Mesothelial cell of epicardium (in vitro differentiated cells): ENCODE measurements around the gene OR10J1. TPM values are rescaled to one million over a fixed set of nuclear protein-coding genes. Genes with fewer than 3 reads are reported as not detected.

Source experiments
- DNase-seq, 2 experiments: peaks; one replicate each; pipeline ENCODE4 v3.0.0; 2021; ENCODE audit warnings: low spot score in 2 of 2; ENCODE audit not compliant: unreplicated experiment in 2 of 2
- H3K27ac Mint-ChIP-seq: 2 replicates; pipeline ENCODE4 v1.8.0; 2021; ENCODE audit warnings: mixed read lengths
- H3K27me3 Mint-ChIP-seq: 2 replicates; pipeline ENCODE4 v1.8.0; 2021; ENCODE audit warnings: low read depth, mixed read lengths
- H3K36me3 Mint-ChIP-seq: 2 replicates; pipeline ENCODE4 v1.8.0; 2021; ENCODE audit warnings: mixed read lengths
- H3K4me1 Mint-ChIP-seq: 2 replicates; pipeline ENCODE4 v1.8.0; 2021; ENCODE audit warnings: mixed read lengths
- H3K4me3 Mint-ChIP-seq: 2 replicates; pipeline ENCODE4 v1.8.0; 2021; ENCODE audit warnings: mild to moderate bottlenecking, moderate library complexity, mixed read lengths
- H3K9me3 Mint-ChIP-seq: 2 replicates; pipeline ENCODE4 v1.8.0; 2021; ENCODE audit warnings: mixed read lengths
- CTCF ChIP-seq: fragments of 200-600 bp; sonication (generic); IDR thresholded peaks from one replicate; pipeline ENCODE4 v1.5.0; 2021; ENCODE audit warnings: antibody characterized with exemption; ENCODE audit not compliant: unreplicated experiment
- total RNA-seq: library from RNA; stranded (reverse); gene quantifications from 3 replicates; pipeline ENCODE4 v1.2.1, GENCODE V29; 2021

The OR10J1 gene
- total RNA-seq, 1 donor from 2014 or later: not detected

- Mint-ChIP-seq H3K9me3 (peaks cover 79% of the 10 kb centered on the region), H3K4me1 (no peaks in the 10 kb centered on the region), H3K4me3 (no peak overlapping the region), H3K27ac (no peak overlapping the region), H3K36me3 (no peaks in the 10 kb centered on the region), H3K27me3 (no peaks in the 10 kb centered on the region)
- DNase-seq: no peak
- no peak for TF ChIP-seq CTCF
Observed at GRCh38 chr1:159465191-159465603, 25.7 kb downstream of the OR10J1 start.

GRCh38 chr1:159468321-159468720 lies 28.8 kb downstream of the OR10J1 start:
- Mint-ChIP-seq H3K9me3 (peaks cover 71% of the 10 kb centered on the region), H3K27ac (no peak overlapping the region), H3K4me1 (no peaks in the 10 kb centered on the region)

DNA sequence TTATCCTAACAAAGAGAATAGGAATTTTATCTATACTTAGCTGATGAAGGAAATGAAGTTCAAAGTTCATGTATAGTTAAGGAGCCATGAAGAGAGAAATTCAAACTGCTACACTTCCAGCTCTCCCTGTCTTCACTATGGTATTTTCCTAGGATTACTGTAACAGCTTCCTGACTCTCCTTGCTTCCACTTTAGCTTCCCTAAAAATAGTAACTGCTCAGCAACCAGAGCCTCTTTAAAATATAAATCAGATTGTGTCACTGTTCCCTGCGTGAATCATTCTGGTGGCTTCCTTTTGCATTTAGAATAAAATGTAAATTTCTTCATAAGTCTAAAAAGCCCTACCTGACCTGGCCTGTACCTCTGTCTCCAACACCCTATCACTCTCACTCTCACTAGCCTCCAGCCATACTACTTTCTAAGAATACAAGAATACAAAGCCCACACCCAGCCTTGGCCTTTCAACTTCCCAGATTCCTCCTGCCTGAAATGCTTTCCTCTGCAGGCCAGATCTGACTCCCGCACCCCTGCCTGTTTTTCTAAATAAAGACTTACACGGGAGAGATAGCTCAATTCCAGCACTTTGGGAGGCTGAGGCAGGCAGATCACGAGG lies 30.5 kb downstream of the OR10J1 start:
- no peak for TF ChIP-seq CTCF
- H3K36me3 Mint-ChIP-seq: no peaks in the 10 kb centered on the region
- DNase-seq: no peak
- no peak overlapping the region for H3K4me3 Mint-ChIP-seq
- H3K4me1 Mint-ChIP-seq: no peaks in the 10 kb centered on the region
- H3K27ac Mint-ChIP-seq: no peak overlapping the region
- no peaks in the 10 kb centered on the region for H3K27me3 Mint-ChIP-seq
- peaks cover 58% of the 10 kb centered on the region for H3K9me3 Mint-ChIP-seq

More at GRCh38 chr1:159468321-159468720, 28.8 kb downstream of the OR10J1 start:
- Mint-ChIP-seq H3K36me3 (no peaks in the 10 kb centered on the region), H3K4me3 (no peak overlapping the region), H3K27me3 (no peaks in the 10 kb centered on the region)
- no peak for DNase-seq
- no peak for TF ChIP-seq CTCF

DNA sequence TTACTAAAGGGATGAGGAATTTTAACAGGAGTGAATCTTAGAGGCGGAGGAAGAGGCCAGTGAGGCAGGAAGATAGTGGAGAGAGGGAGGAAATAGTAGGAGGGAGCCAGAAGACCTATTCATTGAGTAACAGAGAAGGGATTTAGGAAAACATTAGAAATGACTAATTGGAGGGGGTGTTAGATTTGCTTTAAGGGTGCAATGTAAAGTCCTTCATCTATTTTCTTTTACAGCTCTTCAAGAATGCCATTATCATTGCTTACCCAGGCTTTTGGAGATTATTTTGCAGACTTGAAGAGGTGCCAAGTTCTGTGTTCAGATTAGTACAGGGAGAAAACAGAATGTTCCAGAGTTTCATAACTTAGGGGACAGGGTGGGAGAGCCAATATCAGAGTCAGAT lies 33.8 kb downstream of the OR10J1 start:
- no peak for DNase-seq
- TF ChIP-seq CTCF: no peak
- Mint-ChIP-seq H3K36me3 (no peaks in the 10 kb centered on the region), H3K27me3 (no peaks in the 10 kb centered on the region), H3K9me3 (peaks cover 59% of the 10 kb centered on the region), H3K27ac (no peak overlapping the region), H3K4me1 (no peaks in the 10 kb centered on the region), H3K4me3 (no peak overlapping the region)

GRCh38 chr1:159474926-159475325 lies 35.4 kb downstream of the OR10J1 start:
- Mint-ChIP-seq H3K4me1 (no peaks in the 10 kb centered on the region), H3K36me3 (no peaks in the 10 kb centered on the region)
- TF ChIP-seq CTCF: no peak

GRCh38 chr1:159483501-159483900 lies 44.0 kb downstream of the OR10J1 start:
- Mint-ChIP-seq H3K9me3 (peaks cover 68% of the 10 kb centered on the region), H3K36me3 (peaks cover 1% of the 10 kb centered on the region), H3K4me1 (no peaks in the 10 kb centered on the region), H3K27me3 (no peaks in the 10 kb centered on the region), H3K4me3 (no peak overlapping the region), H3K27ac (no peak overlapping the region)
- no peak for DNase-seq
- no peak for TF ChIP-seq CTCF

More at GRCh38 chr1:159474926-159475325, 35.4 kb downstream of the OR10J1 start:
- Mint-ChIP-seq H3K27ac (no peak overlapping the region), H3K9me3 (peaks cover 58% of the 10 kb centered on the region), H3K4me3 (no peak overlapping the region), H3K27me3 (no peaks in the 10 kb centered on the region)
- DNase-seq: no peak
